GM10248 (cell line): ENCODE results near the gene ITGA11.

ENCODE experiments used
- CTCF ChIA-PET: fragments of 300-600 bp; sonication (Branson Sonifier 250); formaldehyde crosslinking; extraction: SDS; loops from one replicate; lab custom pipeline; 2021; ENCODE audit warnings: antibody characterized with exemption; lab: Yijun Ruan, JAX
- POLR2A ChIA-PET: fragments of 350-650 bp; sonication (Branson Sonifier 250); formaldehyde crosslinking; extraction: SDS; loops from one replicate; lab custom pipeline; 2020; ENCODE audit warnings: antibody characterized with exemption; lab: Yijun Ruan, JAX
- DNase-seq: peaks from one replicate; pipeline ENCODE4 v3.0.0; 2012; ENCODE audit errors: extremely low spot score
- CTCF ChIP-seq: IDR thresholded peaks from 2 replicates; pipeline ENCODE4 v1.5.1; 2012; ENCODE audit warnings: mild to moderate bottlenecking, low read depth; ENCODE audit errors: extremely low read depth, missing control alignments, control extremely low read depth

ITGA11 gene

GRCh38 chr15:68303560-68304436 lies 128.2 kb downstream of the ITGA11 start:
- CTCF ChIA-PET: interaction anchor here (0.7 to 4.2 kb wide), 4 partner anchors 23 to 52 kb away, joined by 4 to 57 read pairs (median 6); no protein-coding TSS in a partner anchor
- peak; percentile 12 for DNase-seq
- POLR2A ChIA-PET: no interaction called here
- TF ChIP-seq CTCF: no peak

GRCh38 chr15:68303134-68303533 lies 128.8 kb downstream of the ITGA11 start:
- ChIA-PET CTCF (interaction anchor here (0.7 to 1.4 kb wide), 3 partner anchors 12 to 50 kb away, joined by 3 to 8 read pairs (median 4); no protein-coding TSS in a partner anchor), POLR2A (no interaction called here)
- DNase-seq: no peak
- no peak for TF ChIP-seq CTCF

GRCh38 chr15:68302729-68303128 lies 129.2 kb downstream of the ITGA11 start:
- no peak for TF ChIP-seq CTCF
- ChIA-PET POLR2A (no interaction called here), CTCF (interaction anchor here (0.7 to 1.4 kb wide), 3 partner anchors 12 to 50 kb away, joined by 3 to 8 read pairs (median 4); no protein-coding TSS in a partner anchor)
- DNase-seq: no peak

GRCh38 chr15:68301301-68301700 lies 130.7 kb downstream of the ITGA11 start:
- TF ChIP-seq CTCF: no peak
- ChIA-PET POLR2A (no interaction called here), CTCF (no interaction called here)
- DNase-seq: no peak

- TF ChIP-seq CTCF: no peak
- DNase-seq: no peak
- ChIA-PET POLR2A (no interaction called here), CTCF (interaction anchor here (1.0 kb wide), 2 partner anchors 10 to 47 kb away, joined by 3 read pairs; no protein-coding TSS in a partner anchor)
Observed at GRCh38 chr15:68300115-68300940, 131.6 kb downstream of the ITGA11 start.

GRCh38 chr15:68299436-68299835 lies 132.5 kb downstream of the ITGA11 start:
- ChIA-PET CTCF (interaction anchor here (1.0 to 2.6 kb wide), 4 partner anchors 7 to 47 kb away, joined by 3 to 24 read pairs (median 3); no protein-coding TSS in a partner anchor), POLR2A (no interaction called here)
- TF ChIP-seq CTCF: no peak
- DNase-seq: no peak
